CD4-positive, alpha-beta memory T cell (primary cell): Measurements from ENCODE around the gene TUBGCP2. TPM values are rescaled to one million over a fixed set of nuclear protein-coding genes. Genes with fewer than 3 reads are reported as not detected.
A peak's percentile ranks its signal among the peaks of the same experiment; 100 is the strongest.

ENCODE experiments used
- CTCF ChIA-PET: fragments of 350-600 bp; sonication (Branson Sonifier 250); formaldehyde crosslinking; loops from one replicate; lab custom pipeline; 2021; ENCODE audit warnings: inconsistent platforms; ENCODE audit not compliant: partially characterized antibody; lab: Charles Lee
- POLR2A ChIA-PET: fragments of 350-600 bp; sonication (Branson Sonifier 250); formaldehyde crosslinking; loops from one replicate; lab custom pipeline; 2021; ENCODE audit not compliant: partially characterized antibody; lab: Charles Lee
- DNase-seq, 5 donors: peaks; one replicate each; pipeline versions ENCODE4 v3.0.0 to v3.0.0-alpha.2; 2020 to 2022; ENCODE audit warnings: mixed read lengths in 1 of 5
- H3K27ac ChIP-seq: one replicate; pipeline ENCODE4 v1.7.0; 2013; ENCODE audit warnings: low read depth, low read length
- H3K27me3 ChIP-seq: 2 replicates; pipeline ENCODE4 v1.7.0; 2013; ENCODE audit warnings: mild to moderate bottlenecking, low read length, moderate library complexity; ENCODE audit not compliant: insufficient read depth
- H3K36me3 ChIP-seq: 2 replicates; pipeline ENCODE4 v1.7.0; 2013; ENCODE audit warnings: mild to moderate bottlenecking, low read length, moderate library complexity; ENCODE audit not compliant: insufficient read depth
- H3K4me1 ChIP-seq: 2 replicates; pipeline ENCODE4 v1.7.0; 2013; ENCODE audit warnings: mild to moderate bottlenecking, low read length, moderate library complexity; ENCODE audit not compliant: insufficient read depth
- H3K4me3 ChIP-seq, 2 donors: one replicate each; pipeline ENCODE4 v1.7.0; 2013; ENCODE audit warnings: low read length in 2 of 2, mild to moderate bottlenecking in 1 of 2
- H3K9me3 ChIP-seq, 2 donors: one replicate each; pipeline ENCODE4 v1.7.0; 2013; ENCODE audit warnings: low read length in 2 of 2, control low read depth in 1 of 2; ENCODE audit not compliant: control insufficient read depth in 1 of 2
- H3K27ac Mint-ChIP-seq, 7 donors: one replicate each; pipeline ENCODE4 v1.8.0; 2020 to 2021; ENCODE audit warnings: mixed read lengths in 7 of 7, mild to moderate bottlenecking in 6 of 7, inconsistent platforms in 3 of 7, moderate library complexity in 3 of 7
- H3K27me3 Mint-ChIP-seq, 2 donors: one replicate each; pipeline ENCODE4 v1.8.0; 2020 to 2021; ENCODE audit warnings: mixed read lengths in 2 of 2
- H3K36me3 Mint-ChIP-seq, 2 donors: one replicate each; pipeline ENCODE4 v1.8.0; 2020 to 2021; ENCODE audit warnings: mixed read lengths in 2 of 2, inconsistent platforms in 1 of 2, mild to moderate bottlenecking in 1 of 2
- H3K4me1 Mint-ChIP-seq, 4 donors: one replicate each; pipeline ENCODE4 v1.8.0; 2020 to 2021; ENCODE audit warnings: mixed read lengths in 4 of 4, mild to moderate bottlenecking in 1 of 4
- H3K4me3 Mint-ChIP-seq, 8 donors: one replicate each; pipeline ENCODE4 v1.8.0; 2020 to 2021; ENCODE audit warnings: mixed read lengths in 8 of 8, mild to moderate bottlenecking in 7 of 8, moderate library complexity in 6 of 8, inconsistent platforms in 3 of 8
- H3K9me3 Mint-ChIP-seq, 8 donors: one replicate each; pipeline ENCODE4 v1.8.0; 2020 to 2021; ENCODE audit warnings: mixed read lengths in 8 of 8, mild to moderate bottlenecking in 5 of 8, inconsistent platforms in 3 of 8, moderate library complexity in 1 of 8
- intact Hi-C: fragments of 100-400 bp; cut with micrococcal nuclease; formaldehyde crosslinking; loops from one replicate; pipeline ENCODE4 v1.15.1; 2023
- polyA plus RNA-seq, 2 donors: library from polyadenylated mRNA; unstranded; fragments of 300-500 nt; fragmentation: Illumina TruSeq; gene quantifications; one replicate each; pipeline ENCODE4 v1.2.3, GENCODE V29; 2021
- total RNA-seq, 2 experiments: library from RNA; stranded (reverse); gene quantifications; one replicate each; pipeline ENCODE4 v1.2.3, GENCODE V29; 2021

The TUBGCP2 gene
- total and polyA plus RNA-seq, 4 experiments from 2014 or later, result 14.1 to 74.0 (median 53.7) TPM

GRCh38 chr10:133260895-133261725, 47.6 kb downstream of the TUBGCP2 start:
- ChIA-PET POLR2A (interaction anchor here (1.0 to 13.2 kb wide), 3 partner anchors 14 to 50 kb away, joined by 5 to 236 read pairs (median 6); partner anchors contain the start of gene ADAM8), CTCF (interaction anchor here (5.6 kb wide), 1 partner anchor 46 kb away, joined by 22 read pairs; no protein-coding TSS in a partner anchor)
- H3K4me1 ChIP-seq, result peaks cover 85% of the 10 kb centered on the region
- Mint-ChIP-seq H3K4me1 (peaks cover 29 to 86% (median 66%) of the 10 kb centered on the region in 4 donors), H3K4me3 (peak overlapping the region; percentile 48 to 89 (median 66)), H3K27me3 (peaks cover 0 to 4% of the 10 kb centered on the region in 2 donors), H3K27ac (peak overlapping the region; percentile 95 to 99 (median 98)), H3K9me3 (no peaks in the 10 kb centered on the region), H3K36me3 (peaks cover 0 to 15% of the 10 kb centered on the region in 2 donors)
- no peaks in the 10 kb centered on the region for H3K27me3 ChIP-seq
- H3K36me3 ChIP-seq, result no peaks in the 10 kb centered on the region
- peak; percentile 65 to 85 (median 69) for DNase-seq
- H3K9me3 ChIP-seq, result no peaks in the 10 kb centered on the region
- H3K4me3 ChIP-seq, result peak overlapping the region in 1 of 2 donors; percentile 46
- intact Hi-C loops, result loop anchor here (2.0 to 5.0 kb wide), 3 partner anchors 14 to 131 kb away; partner anchors contain the start of genes MTG1, TUBGCP2 and ZNF511
- H3K27ac ChIP-seq, result peak overlapping the region; percentile 83

- Histone ChIP-seq H3K9me3 (no peaks in the 10 kb centered on the region), H3K4me3 (no peak overlapping the region), H3K4me1 (peaks cover 71% of the 10 kb centered on the region), H3K27me3 (no peaks in the 10 kb centered on the region), H3K36me3 (no peaks in the 10 kb centered on the region), H3K27ac (peak overlapping the region; percentile 72)
- Mint-ChIP-seq H3K36me3 (peaks cover 0 to 9% of the 10 kb centered on the region in 2 donors), H3K27ac (peak overlapping the region; percentile 95 to 99 (median 98)), H3K4me3 (peak overlapping the region; percentile 55 to 89 (median 77)), H3K9me3 (no peaks in the 10 kb centered on the region), H3K27me3 (peaks cover 0 to 4% of the 10 kb centered on the region in 2 donors), H3K4me1 (peaks cover 23 to 77% (median 57%) of the 10 kb centered on the region in 4 donors)
- intact Hi-C loops, result loop anchor here (10.0 kb wide), 1 partner anchor 1355 kb away; the partner anchor contains the start of gene PPP2R2D
- ChIA-PET CTCF (interaction anchor here (1.0 to 5.6 kb wide), 7 partner anchors 8 to 116 kb away, joined by 3 to 22 read pairs (median 6); no protein-coding TSS in a partner anchor), POLR2A (interaction anchor here (0.8 to 13.2 kb wide), 7 partner anchors 8 to 131 kb away, joined by 3 to 236 read pairs (median 6); partner anchors contain the start of gene ADAM8)
- peak in 1 of 5 donors; percentile 39 for DNase-seq
Measured at GRCh38 chr10:133259602-133259989, 49.1 kb downstream of the TUBGCP2 start.

DNA sequence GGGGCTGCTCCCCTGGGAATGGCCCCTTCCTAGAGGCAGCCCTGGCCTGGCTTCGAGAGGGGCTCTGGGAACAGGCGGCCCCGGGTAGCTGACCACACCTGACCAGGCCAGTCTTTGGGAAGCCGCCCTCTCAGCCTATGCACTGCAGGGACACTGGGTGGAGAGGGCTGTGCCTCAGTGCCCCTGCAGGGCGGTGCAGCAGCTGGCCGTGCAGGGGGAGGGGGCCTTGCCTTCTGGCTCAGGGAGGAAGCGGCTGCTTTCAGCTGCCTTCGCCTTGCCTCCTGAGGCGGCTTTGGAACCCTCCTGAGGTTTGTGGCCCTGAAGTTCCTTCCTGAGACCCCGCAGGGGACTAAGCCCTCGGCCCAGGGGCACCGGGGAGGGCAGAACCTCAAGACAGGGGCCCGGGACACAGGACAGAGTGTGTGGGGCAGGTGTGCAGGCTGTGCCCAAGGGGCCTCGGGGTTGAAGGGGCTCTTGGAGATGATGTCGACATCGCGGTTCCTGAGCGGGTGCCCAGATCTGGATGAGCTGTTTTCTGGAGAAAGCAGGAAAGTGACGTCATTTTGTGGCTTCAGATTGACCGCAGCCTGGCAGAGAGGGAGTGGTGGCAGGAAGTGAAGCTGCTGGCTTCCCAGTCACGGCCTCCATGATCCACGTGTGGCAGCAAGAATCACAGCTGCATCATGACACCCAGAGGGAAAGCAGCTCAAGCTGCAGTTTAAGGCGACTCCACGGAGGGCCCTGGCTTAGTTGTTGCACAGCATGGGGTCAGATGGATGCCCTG, 49.7 kb downstream of the TUBGCP2 start:
- Mint-ChIP-seq H3K4me3 (peak overlapping the region; percentile 55 to 89 (median 77)), H3K27me3 (peaks cover 0 to 4% of the 10 kb centered on the region in 2 donors), H3K27ac (peak overlapping the region; percentile 95 to 99 (median 98)), H3K9me3 (no peaks in the 10 kb centered on the region), H3K4me1 (peaks cover 19 to 71% (median 51%) of the 10 kb centered on the region in 4 donors), H3K36me3 (peaks cover 0 to 5% of the 10 kb centered on the region in 2 donors)
- Histone ChIP-seq H3K27me3 (no peaks in the 10 kb centered on the region), H3K27ac (peak overlapping the region; percentile 72), H3K4me3 (peak overlapping the region in 1 of 2 donors; percentile 34), H3K36me3 (no peaks in the 10 kb centered on the region), H3K4me1 (peaks cover 65% of the 10 kb centered on the region), H3K9me3 (no peaks in the 10 kb centered on the region)
- CTCF ChIA-PET, result interaction anchor here (1.0 to 5.6 kb wide), 7 partner anchors 9 to 116 kb away, joined by 3 to 22 read pairs (median 6); no protein-coding TSS in a partner anchor
- POLR2A ChIA-PET, result interaction anchor here (0.8 to 13.2 kb wide), 8 partner anchors 8 to 131 kb away, joined by 3 to 236 read pairs (median 5); partner anchors contain the start of genes ADAM8 and ECHS1
- DNase-seq, result peak; percentile 72 to 95 (median 76)
- intact Hi-C loops, result loop anchor here (10.0 kb wide), 1 partner anchor 1354 kb away; the partner anchor contains the start of gene PPP2R2D

- H3K27ac ChIP-seq, result peak overlapping the region; percentile 72
- POLR2A ChIA-PET, result interaction anchor here (0.8 to 13.2 kb wide), 8 partner anchors 9 to 115 kb away, joined by 3 to 236 read pairs (median 5); partner anchors contain the start of genes ADAM8 and ECHS1
- DNase-seq, result peak in 4 of 5 donors; percentile 34 to 65 (median 40)
- Mint-ChIP-seq H3K4me1 (peaks cover 18 to 63% (median 46%) of the 10 kb centered on the region in 4 donors), H3K9me3 (no peaks in the 10 kb centered on the region), H3K27me3 (peaks cover 0 to 4% of the 10 kb centered on the region in 2 donors), H3K27ac (peak overlapping the region; percentile 63 to 91 (median 85)), H3K4me3 (peak overlapping the region in 5 of 8 donors; percentile 13 to 54 (median 51)), H3K36me3 (peaks cover 0 to 5% of the 10 kb centered on the region in 2 donors)
- no peaks in the 10 kb centered on the region for H3K9me3 ChIP-seq
- intact Hi-C loops, result loop anchor here (10.0 kb wide), 1 partner anchor 1353 kb away; the partner anchor contains the start of gene PPP2R2D
- no peaks in the 10 kb centered on the region for H3K27me3 ChIP-seq
- CTCF ChIA-PET, result interaction anchor here (0.7 to 5.6 kb wide), 10 partner anchors 18 to 115 kb away, joined by 3 to 22 read pairs (median 6); no protein-coding TSS in a partner anchor
- peak overlapping the region in 1 of 2 donors; percentile 34 for H3K4me3 ChIP-seq
- peaks cover 57% of the 10 kb centered on the region for H3K4me1 ChIP-seq
- no peaks in the 10 kb centered on the region for H3K36me3 ChIP-seq
Measured at GRCh38 chr10:133258066-133258817, 50.4 kb downstream of the TUBGCP2 start.

DNA sequence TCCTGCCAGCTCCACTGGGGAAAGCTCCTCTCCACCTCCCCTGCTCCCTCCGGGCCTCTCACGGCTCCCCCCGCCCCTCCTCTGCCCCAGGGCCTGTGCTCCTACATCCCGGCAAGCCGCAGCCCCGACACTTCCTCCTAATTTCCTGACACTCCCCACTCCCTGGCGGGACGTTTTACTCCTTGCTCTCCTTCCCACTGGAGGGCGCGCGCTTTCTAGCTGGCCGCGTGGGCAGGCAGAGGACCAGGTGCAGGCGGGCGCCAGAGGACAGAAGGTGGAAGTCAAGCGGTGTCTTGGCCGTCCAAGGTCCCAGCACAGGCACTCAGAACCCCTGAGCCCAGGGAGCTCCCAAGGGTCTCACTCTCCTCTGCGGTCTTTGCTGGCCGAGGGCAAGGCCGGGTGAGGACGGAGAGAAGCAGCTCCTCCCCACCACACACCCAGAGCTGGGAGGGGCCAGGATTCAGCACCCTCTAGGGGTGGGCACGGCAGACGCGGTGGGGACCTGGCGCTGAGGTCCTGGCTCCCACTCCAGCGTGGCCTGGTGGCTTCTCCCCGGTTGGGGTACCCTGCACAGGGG, 51.1 kb downstream of the TUBGCP2 start:
- peaks cover 51% of the 10 kb centered on the region for H3K4me1 ChIP-seq
- intact Hi-C loops, result loop anchor here (10.0 kb wide), 1 partner anchor 1353 kb away; the partner anchor contains the start of gene PPP2R2D
- no peaks in the 10 kb centered on the region for H3K36me3 ChIP-seq
- peaks cover 0 to 5% of the 10 kb centered on the region in 2 donors for H3K36me3 Mint-ChIP-seq
- H3K4me1 Mint-ChIP-seq, result peaks cover 17 to 57% (median 39%) of the 10 kb centered on the region in 4 donors
- ChIA-PET POLR2A (interaction anchor here (0.7 to 13.2 kb wide), 6 partner anchors 10 to 78 kb away, joined by 3 to 236 read pairs (median 5); partner anchors contain the start of gene ADAM8), CTCF (interaction anchor here (0.7 to 5.6 kb wide), 8 partner anchors 18 to 114 kb away, joined by 4 to 22 read pairs (median 7); no protein-coding TSS in a partner anchor)
- peak overlapping the region; percentile 70 to 93 (median 79) for H3K27ac Mint-ChIP-seq
- H3K4me3 Mint-ChIP-seq, result peak overlapping the region in 3 of 8 donors; percentile 25 to 61 (median 52)
- H3K27me3 ChIP-seq, result no peaks in the 10 kb centered on the region
- H3K27ac ChIP-seq, result peak overlapping the region; percentile 72
- H3K9me3 Mint-ChIP-seq, result no peaks in the 10 kb centered on the region
- peak in 1 of 5 donors; percentile 43 for DNase-seq
- peaks cover 0 to 4% of the 10 kb centered on the region in 2 donors for H3K27me3 Mint-ChIP-seq
- peak overlapping the region in 1 of 2 donors; percentile 34 for H3K4me3 ChIP-seq
- no peaks in the 10 kb centered on the region for H3K9me3 ChIP-seq
